ENCODE results near the gene CYP2U1. TPM values are rescaled to one million over a fixed set of nuclear protein-coding genes. Genes with fewer than 3 reads are reported as not detected.

The CYP2U1 gene
- total and polyA plus RNA-seq, 2 of the 4 experiments (the other 2 are of a cell fraction): 6.1 to 11.1 TPM

GRCh38 chr4:107890779-107891178 lies 40.6 kb upstream of the CYP2U1 start:
- H2BK120ac ChIP-seq (ENCODE audit: low read depth, low read length): no peak overlapping the region
- no peak overlapping the region for H4K91ac ChIP-seq (ENCODE audit: insufficient read depth, low read depth, low read length)
- H3K27me3 ChIP-seq (ENCODE audit: control insufficient read depth, insufficient read depth, low read length): peaks cover 9% of the 10 kb centered on the region
- no peak overlapping the region for H2AK9ac ChIP-seq (replicated peaks; ENCODE audit: low read depth, low read length, poor library complexity)
- H4K5ac ChIP-seq (ENCODE audit: low read depth, low read length): no peak overlapping the region
- no peak for DNase-seq
- no peaks in the 10 kb centered on the region; the same call in 1 of the 2 replicates for H3K9me3 ChIP-seq (ENCODE audit: control insufficient read depth, insufficient read depth, low read length)
- no peak overlapping the region for H2BK20ac ChIP-seq (ENCODE audit: low read depth, low read length)
- no peak overlapping the region for H4K8ac ChIP-seq (ENCODE audit: low read depth in 2 of 2, low read length in 2 of 2)
- intact Hi-C loops (cut with micrococcal nuclease): no loop called here
- no peak overlapping the region for H3K4ac ChIP-seq (ENCODE audit: low read depth, low read length)
- no peaks in the 10 kb centered on the region for H3K79me1 ChIP-seq (ENCODE audit: low read depth in 1 of 2, low read length in 2 of 2)
- ATAC-seq (ENCODE audit: low read depth): no peak
- CTCF ChIA-PET: no interaction called here
- no peak overlapping the region for H2BK5ac ChIP-seq (ENCODE audit: low read depth, low read length, poor library complexity, severe bottlenecking)
- no peak overlapping the region for H3K14ac ChIP-seq (replicated peaks; ENCODE audit: low read depth, low read length)
- no TSS peak for BruUV-seq (replicated peaks)
- no peak overlapping the region for H3K27ac ChIP-seq (ENCODE audit: insufficient read depth, low read length)
- H2AFZ ChIP-seq (replicated peaks; ENCODE audit: low read length, poor library complexity): no peak overlapping the region
- dilution Hi-C loops (cut with HindIII; ENCODE audit: low sequenced_read_pairs, unreplicated experiment): no loop called here
- no peak for TF ChIP-seq NFE2L2 (IDR thresholded peaks at IDR 0.05; ENCODE audit: low read depth, low read length)
- no peak for TF ChIP-seq RCOR1 (IDR thresholded peaks at IDR 0.05; ENCODE audit: insufficient replicate concordance, low read length)
- H3K9me1 ChIP-seq (ENCODE audit: insufficient read depth, low read length): peaks cover 3% of the 10 kb centered on the region; the same call in 1 of the 2 replicates
- WGBS, 2 experiments (ENCODE audit: extremely low coverage in 2 of 2, insufficient read length in 1 of 2): no CpG with 5 or more reads among the region's 2 CpGs
- POLR2A ChIA-PET (ENCODE audit: unreplicated experiment): no interaction called here
- H3K4me1 ChIP-seq (ENCODE audit: control insufficient read depth, insufficient read depth, low read length): peaks cover 5% of the 10 kb centered on the region
- in situ Hi-C loops (cut with MboI; ENCODE audit: low sequenced_read_pairs): no loop called here
- no peak overlapping the region for H2BK15ac ChIP-seq (ENCODE audit: low read depth, low read length)
- no peak overlapping the region for H3K4me3 ChIP-seq (ENCODE audit: insufficient read depth, low read depth, low read length)
- no peak overlapping the region for H3K4me2 ChIP-seq (ENCODE audit: low read depth, low read length)
- no peak overlapping the region for H3K56ac ChIP-seq (ENCODE audit: extremely low read depth, insufficient read depth, low read length)
- no peak overlapping the region for H2AK5ac ChIP-seq (ENCODE audit: low read depth, low read length)
- no peaks in the 10 kb centered on the region for H3K36me3 ChIP-seq (ENCODE audit: control insufficient read depth, insufficient read depth, low read length)
- H4K20me1 ChIP-seq (ENCODE audit: insufficient read depth, low read length): peaks cover 4% of the 10 kb centered on the region; the same call in 1 of the 2 replicates
- H3K9ac ChIP-seq (ENCODE audit: low read depth, low read length): no peak overlapping the region
- no peak overlapping the region for H3K23ac ChIP-seq (ENCODE audit: low read depth, low read length)
- no peak overlapping the region for H3K18ac ChIP-seq (ENCODE audit: low read depth, low read length)
